IMR-90 (cell line): ENCODE measurements around the gene CENPU. TPM values are rescaled to one million over a fixed set of nuclear protein-coding genes. Genes with fewer than 3 reads are reported as not detected.

ENCODE experiments used
- ATAC-seq: fragments of 200-7000 bp; cut with Tn5 transposase; 2 replicates; pipeline ENCODE4 v1.9.1; 2020; ENCODE audit warnings: low read depth, mild to moderate bottlenecking, moderate library complexity
- BruUV-seq: library from RNA; stranded (reverse); fragments of 400-500 nt; replicated peaks from 2 replicates; lab custom pipeline; 2021; lab: Mats Ljungman, UMichigan
- CTCF ChIA-PET: fragments of 300-600 bp; formaldehyde crosslinking; extraction: SDS; loops from one replicate; lab custom pipeline; 2021; ENCODE audit warnings: antibody characterized with exemption; lab: Yijun Ruan, JAX
- POLR2A ChIA-PET: fragments of 300-600 bp; sonication (Branson Sonifier 250); formaldehyde crosslinking; loops from one replicate; lab custom pipeline; 2022; ENCODE audit warnings: antibody characterized with exemption; ENCODE audit not compliant: unreplicated experiment; lab: Charles Lee
- DNase-seq: peaks from one replicate; pipeline ENCODE4 v3.0.0; 2013
- H2AFZ ChIP-seq: replicated peaks from 2 replicates; pipeline ENCODE3; 2013; ENCODE audit warnings: low read length, mild to moderate bottlenecking; ENCODE audit not compliant: poor library complexity
- H2AK5ac ChIP-seq: 2 replicates; pipeline ENCODE4 v1.6.1; 2013; ENCODE audit warnings: low read depth, low read length, inconsistent platforms
- H2AK9ac ChIP-seq: replicated peaks from 2 replicates; pipeline ENCODE3; 2013; ENCODE audit warnings: mild to moderate bottlenecking, low read depth, low read length, moderate library complexity; ENCODE audit not compliant: poor library complexity
- H2BK120ac ChIP-seq: 2 replicates; pipeline ENCODE4 v1.6.1; 2013; ENCODE audit warnings: low read depth, low read length, inconsistent platforms
- H2BK15ac ChIP-seq: 3 replicates; pipeline ENCODE4 v1.6.1; 2013; ENCODE audit warnings: low read depth, low read length, inconsistent platforms
- H2BK20ac ChIP-seq: 2 replicates; pipeline ENCODE4 v1.6.1; 2013; ENCODE audit warnings: low read depth, mild to moderate bottlenecking, inconsistent platforms, low read length, moderate library complexity
- H2BK5ac ChIP-seq: 2 replicates; pipeline ENCODE4 v1.6.1; 2013; ENCODE audit warnings: mild to moderate bottlenecking, low read depth, low read length, inconsistent platforms; ENCODE audit not compliant: poor library complexity, severe bottlenecking
- H3K14ac ChIP-seq: replicated peaks from 2 replicates; pipeline ENCODE4 v1.6.1; 2013; ENCODE audit warnings: low read depth, low read length, inconsistent platforms
- H3K18ac ChIP-seq: 2 replicates; pipeline ENCODE4 v1.6.1; 2013; ENCODE audit warnings: low read depth, low read length, control low read depth
- H3K23ac ChIP-seq: 2 replicates; pipeline ENCODE4 v1.6.1; 2013; ENCODE audit warnings: low read depth, low read length, inconsistent platforms
- H3K27ac ChIP-seq: 2 replicates; pipeline ENCODE4 v1.5.1; 2013; ENCODE audit warnings: mild to moderate bottlenecking, control low read depth, low read length; ENCODE audit not compliant: insufficient read depth
- H3K27me3 ChIP-seq: 2 replicates; pipeline ENCODE4 v1.6.1; 2013; ENCODE audit warnings: low read length; ENCODE audit not compliant: control insufficient read depth, insufficient read depth
- H3K36me3 ChIP-seq: 2 replicates; pipeline ENCODE4 v1.6.1; 2013; ENCODE audit warnings: low read length, mixed read lengths; ENCODE audit not compliant: control insufficient read depth, insufficient read depth
- H3K4ac ChIP-seq: 2 replicates; pipeline ENCODE4 v1.6.1; 2013; ENCODE audit warnings: low read depth, low read length, inconsistent platforms
- H3K4me1 ChIP-seq: 2 replicates; pipeline ENCODE4 v1.6.1; 2013; ENCODE audit warnings: low read length, mixed read lengths; ENCODE audit not compliant: control insufficient read depth, insufficient read depth
- H3K4me2 ChIP-seq: 2 replicates; pipeline ENCODE4 v1.6.1; 2013; ENCODE audit warnings: low read depth, mild to moderate bottlenecking, control low read depth, low read length, moderate library complexity
- H3K4me3 ChIP-seq: 2 replicates; pipeline ENCODE4 v1.5.1; 2013; ENCODE audit warnings: low read depth, mild to moderate bottlenecking, control low read depth, low read length, moderate library complexity; ENCODE audit not compliant: insufficient read depth
- H3K56ac ChIP-seq: 2 replicates; pipeline ENCODE4 v1.6.1; 2013; ENCODE audit warnings: low read length, inconsistent platforms; ENCODE audit not compliant: insufficient read depth; ENCODE audit errors: extremely low read depth
- H3K79me1 ChIP-seq, 2 experiments: 2 replicates each; pipeline ENCODE4 v1.6.1; 2013; ENCODE audit warnings: low read length in 2 of 2, inconsistent platforms in 1 of 2, low read depth in 1 of 2
- H3K9ac ChIP-seq: 2 replicates; pipeline ENCODE4 v1.6.1; 2013; ENCODE audit warnings: low read depth, low read length, control low read depth
- H3K9me1 ChIP-seq: 2 replicates; pipeline ENCODE4 v1.6.1; 2013; ENCODE audit warnings: low read length, inconsistent platforms; ENCODE audit not compliant: insufficient read depth
- H3K9me3 ChIP-seq: 2 replicates; pipeline ENCODE4 v1.6.1; 2013; ENCODE audit warnings: low read length; ENCODE audit not compliant: control insufficient read depth, insufficient read depth
- H4K20me1 ChIP-seq: 2 replicates; pipeline ENCODE4 v1.6.1; 2013; ENCODE audit warnings: low read length, inconsistent platforms; ENCODE audit not compliant: insufficient read depth
- H4K5ac ChIP-seq: 2 replicates; pipeline ENCODE4 v1.6.1; 2013; ENCODE audit warnings: mild to moderate bottlenecking, low read depth, low read length, control low read depth
- H4K8ac ChIP-seq, 2 experiments: 2 replicates each; pipeline ENCODE4 v1.6.1; 2013; ENCODE audit warnings: low read depth in 2 of 2, low read length in 2 of 2, control low read depth in 1 of 2, inconsistent platforms in 1 of 2
- H4K91ac ChIP-seq: 2 replicates; pipeline ENCODE4 v1.6.1; 2013; ENCODE audit warnings: low read depth, low read length, inconsistent platforms; ENCODE audit not compliant: insufficient read depth
- CEBPB ChIP-seq: IDR thresholded peaks from 2 replicates; pipeline ENCODE4 v1.6.1; 2012; ENCODE audit warnings: low read depth, low read length, improper control_type of control experiment
- CHD1 ChIP-seq: IDR thresholded peaks from 2 replicates; pipeline ENCODE4 v1.6.1; 2012; ENCODE audit warnings: low read depth, low read length, improper control_type of control experiment
- CTCF ChIP-seq: conservative IDR thresholded peaks from 2 replicates; pipeline ENCODE4 v1.5.1; 2012; ENCODE audit warnings: mild to moderate bottlenecking, low read depth, low read length, improper control_type of control experiment
- ELK1 ChIP-seq: fragments of 150-350 bp; IDR thresholded peaks from 2 replicates; pipeline ENCODE4 v1.6.1; 2016; ENCODE audit warnings: low read depth, mild to moderate bottlenecking, low read length, moderate library complexity, borderline replicate concordance
- WGBS, 2 experiments: methylation state at CpG; one replicate each; pipeline versions ENCODE4 v1.1.5 to v1.1.7; 2013; ENCODE audit warnings: missing lambda C conversion rate in 2 of 2; ENCODE audit not compliant: insufficient read length in 1 of 2; ENCODE audit errors: extremely low coverage in 2 of 2; 5-methylcytosine and 5-hydroxymethylcytosine counted together
- dilution Hi-C: fragments of 300-500 bp; cut with HindIII; formaldehyde crosslinking; loops from one replicate; pipeline ENCODE4 v1.14.3; 2018; ENCODE audit warnings: low sequenced_read_pairs; ENCODE audit not compliant: unreplicated experiment
- in situ Hi-C: fragments of 300-500 bp; cut with MboI; formaldehyde crosslinking; loops from 3 replicates; pipeline ENCODE4 v1.14.3; 2019; ENCODE audit warnings: low sequenced_read_pairs, inconsistent platforms, mixed read lengths
- intact Hi-C: fragments of 100-400 bp; cut with micrococcal nuclease; formaldehyde crosslinking; loops from 2 replicates; pipeline ENCODE4 v1.10.0; 2022
- polyA plus RNA-seq, 3 experiments: library from polyadenylated mRNA; depleted of rRNA; stranded (reverse); fragments of >200 nt; gene quantifications; 2 replicates each; pipeline ENCODE4 v1.2.3, GENCODE V29; 2012; ENCODE audit warnings: low replicate concordance in 1 of 3
- total RNA-seq: library from RNA; depleted of rRNA; stranded (reverse); fragments of >200 nt; gene quantifications from 2 replicates; pipeline ENCODE4 v1.2.3, GENCODE V29; 2012

CENPU gene
- total and polyA plus RNA-seq, 2 of the 4 experiments (the other 2 are of a cell fraction), result 13.6 to 14.6 TPM

GRCh38 chr4:184705692-184706091, 28.2 kb downstream of the CENPU start:
- TF ChIP-seq ELK1 (no peak), CHD1 (no peak), CEBPB (no peak), CTCF (no peak)
- WGBS, 2 experiments, result no CpG with 5 or more reads among the region's 5 CpGs
- DNase-seq (no peak), ATAC-seq (no peak)
- H4K8ac ChIP-seq, result no peak overlapping the region
- no peak overlapping the region for H4K91ac ChIP-seq
- ChIA-PET CTCF (no interaction called here), POLR2A (no interaction called here)
- H3K79me1 ChIP-seq, result peaks cover 4 to 10% of the 10 kb centered on the region in 2 experiments; a peak in 2 of 4 replicates
- BruUV-seq, result no TSS peak
- no peaks in the 10 kb centered on the region; the same call in 1 of the 2 replicates for H3K36me3 ChIP-seq
- H3K4me2 ChIP-seq, result no peak overlapping the region
- no peak overlapping the region for H4K5ac ChIP-seq
- no peak overlapping the region for H2AFZ ChIP-seq
- H2BK120ac ChIP-seq, result no peak overlapping the region
- no peak overlapping the region for H2AK9ac ChIP-seq
- no peak overlapping the region for H3K9ac ChIP-seq
- H3K23ac ChIP-seq, result no peak overlapping the region
- H3K18ac ChIP-seq, result no peak overlapping the region
- H3K4me3 ChIP-seq, result no peak overlapping the region
- no peaks in the 10 kb centered on the region for H4K20me1 ChIP-seq
- H3K14ac ChIP-seq, result no peak overlapping the region
- intact Hi-C loops, result no loop called here
- no peaks in the 10 kb centered on the region for H3K4me1 ChIP-seq
- H3K27me3 ChIP-seq, result no peaks in the 10 kb centered on the region
- no peak overlapping the region for H2BK15ac ChIP-seq
- no peak overlapping the region for H3K27ac ChIP-seq
- H3K56ac ChIP-seq, result no peak overlapping the region
- H2AK5ac ChIP-seq, result no peak overlapping the region
- H2BK20ac ChIP-seq, result no peak overlapping the region
- no peak overlapping the region for H2BK5ac ChIP-seq
- dilution Hi-C loops, result no loop called here
- no peaks in the 10 kb centered on the region for H3K9me3 ChIP-seq
- H3K4ac ChIP-seq, result no peak overlapping the region
- in situ Hi-C loops, result no loop called here
- H3K9me1 ChIP-seq, result no peaks in the 10 kb centered on the region
